Muscle layer of duodenum (tissue), 2 donors: ENCODE measurements around the gene EXOC4.

ENCODE experiments used
- H3K27ac ChIP-seq: one replicate; pipeline ENCODE4 v1.7.0; 2013; ENCODE audit warnings: mild to moderate bottlenecking, low read length
- H3K27me3 ChIP-seq: one replicate; pipeline ENCODE4 v1.7.0; 2013; ENCODE audit warnings: low read depth, mild to moderate bottlenecking, control low read depth, low read length
- H3K36me3 ChIP-seq, 2 donors: one replicate each; pipeline ENCODE4 v1.7.0; 2013; ENCODE audit warnings: low read length in 2 of 2, control low read depth in 1 of 2, mild to moderate bottlenecking in 1 of 2; ENCODE audit not compliant: insufficient read depth in 2 of 2, control insufficient read depth in 1 of 2
- H3K4me1 ChIP-seq, 2 donors: one replicate each; pipeline ENCODE4 v1.7.0; 2013; ENCODE audit warnings: low read length in 2 of 2, mild to moderate bottlenecking in 2 of 2, control low read depth in 1 of 2, moderate library complexity in 1 of 2; ENCODE audit not compliant: insufficient read depth in 2 of 2, control insufficient read depth in 1 of 2
- H3K4me3 ChIP-seq, 2 donors: one replicate each; pipeline ENCODE4 v1.7.0; 2013; ENCODE audit warnings: low read length in 2 of 2, low read depth in 1 of 2, mild to moderate bottlenecking in 1 of 2
- H3K9me3 ChIP-seq, 2 donors: one replicate each; pipeline ENCODE4 v1.7.0; 2013; ENCODE audit warnings: low read length in 2 of 2, control low read depth in 1 of 2, mild to moderate bottlenecking in 1 of 2; ENCODE audit not compliant: control insufficient read depth in 1 of 2
- donor health status: healthy.

Gene EXOC4

DNA sequence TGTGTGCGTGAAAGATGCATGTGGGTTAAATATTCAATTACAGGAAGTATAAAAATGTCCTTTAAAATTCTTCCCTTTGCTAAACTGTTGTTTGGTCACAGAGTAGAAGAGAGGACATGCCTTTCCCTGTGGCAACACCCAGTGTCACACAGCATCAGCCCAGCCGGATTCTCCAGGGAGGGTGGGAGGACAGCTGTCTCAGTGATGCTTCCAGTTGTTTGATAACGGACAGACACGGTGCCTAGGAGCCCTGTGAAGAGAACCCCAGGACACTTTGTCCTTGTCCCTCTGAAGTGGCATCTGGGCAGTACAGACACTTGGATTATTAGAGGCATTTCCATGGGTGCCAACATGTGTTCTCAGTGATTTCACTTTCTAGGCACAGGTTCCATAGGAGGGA is 567.7 kb downstream of the EXOC4 start:
- Histone ChIP-seq H3K4me3 (no peak overlapping the region), H3K27ac (no peak overlapping the region), H3K4me1 (no peaks in the 10 kb centered on the region)

DNA sequence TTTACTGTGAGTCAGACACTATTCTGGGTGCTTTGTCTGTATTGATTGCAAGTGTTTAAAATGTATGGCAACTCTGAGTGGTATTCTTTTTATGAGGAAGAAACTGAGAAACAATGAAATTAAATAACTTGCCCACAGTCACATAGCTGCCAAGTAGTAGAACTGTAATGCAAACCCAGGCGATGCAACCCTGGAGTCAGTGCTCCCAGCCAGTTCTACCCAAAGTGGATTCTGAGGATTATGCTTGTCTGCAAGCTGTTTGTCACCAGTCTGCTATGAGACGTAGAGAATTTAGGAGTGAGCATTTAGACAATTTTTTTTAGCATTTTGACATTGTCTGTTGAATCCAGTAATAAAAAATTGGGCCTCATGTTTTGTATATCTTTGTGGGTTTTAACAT is 568.3 kb downstream of the EXOC4 start:
- no peaks in the 10 kb centered on the region for H3K4me1 ChIP-seq
- no peaks in the 10 kb centered on the region for H3K9me3 ChIP-seq
- H3K36me3 ChIP-seq, result peaks cover 0 to 12% of the 10 kb centered on the region in 2 donors
- no peaks in the 10 kb centered on the region for H3K27me3 ChIP-seq
- no peak overlapping the region for H3K27ac ChIP-seq
- no peak overlapping the region for H3K4me3 ChIP-seq

More for the DNA sequence above, 567.7 kb downstream of the EXOC4 start:
- H3K27me3 ChIP-seq, result no peaks in the 10 kb centered on the region
- peaks cover 0 to 12% of the 10 kb centered on the region in 2 donors for H3K36me3 ChIP-seq
- no peaks in the 10 kb centered on the region for H3K9me3 ChIP-seq

DNA sequence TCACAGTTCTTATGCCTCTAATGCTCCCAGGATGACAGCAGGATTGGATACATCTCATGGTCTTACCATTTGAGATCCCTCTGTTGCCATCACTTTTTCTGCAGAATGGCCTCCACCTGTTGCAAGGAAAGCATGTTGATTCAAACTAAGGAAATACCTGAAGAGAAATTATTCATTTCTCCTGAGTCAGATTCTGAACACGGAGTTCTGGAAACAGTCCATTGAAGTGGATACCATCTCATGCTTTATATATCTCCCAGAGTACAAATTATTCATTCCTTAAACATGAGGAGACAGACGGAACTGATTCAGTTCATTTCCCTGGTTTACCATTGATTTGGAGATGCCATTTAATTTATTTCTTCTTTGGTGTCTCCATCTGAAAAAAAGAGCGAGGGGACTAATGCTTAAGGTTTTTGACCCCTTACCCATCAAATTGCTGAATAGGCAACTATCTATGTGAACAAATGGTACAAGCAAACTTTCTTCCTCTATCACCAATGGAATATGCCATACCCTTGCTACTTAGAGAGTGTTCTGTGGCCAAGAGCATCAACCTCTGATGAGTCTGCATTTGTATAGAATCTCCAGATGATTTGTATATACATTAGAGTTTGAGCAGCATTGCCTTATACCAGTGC is 569.2 kb downstream of the EXOC4 start:
- no peaks in the 10 kb centered on the region for H3K4me1 ChIP-seq
- H3K27ac ChIP-seq, result no peak overlapping the region
- peaks cover 0 to 12% of the 10 kb centered on the region in 2 donors for H3K36me3 ChIP-seq
- H3K4me3 ChIP-seq, result no peak overlapping the region
- H3K27me3 ChIP-seq, result no peaks in the 10 kb centered on the region
- no peaks in the 10 kb centered on the region for H3K9me3 ChIP-seq

DNA sequence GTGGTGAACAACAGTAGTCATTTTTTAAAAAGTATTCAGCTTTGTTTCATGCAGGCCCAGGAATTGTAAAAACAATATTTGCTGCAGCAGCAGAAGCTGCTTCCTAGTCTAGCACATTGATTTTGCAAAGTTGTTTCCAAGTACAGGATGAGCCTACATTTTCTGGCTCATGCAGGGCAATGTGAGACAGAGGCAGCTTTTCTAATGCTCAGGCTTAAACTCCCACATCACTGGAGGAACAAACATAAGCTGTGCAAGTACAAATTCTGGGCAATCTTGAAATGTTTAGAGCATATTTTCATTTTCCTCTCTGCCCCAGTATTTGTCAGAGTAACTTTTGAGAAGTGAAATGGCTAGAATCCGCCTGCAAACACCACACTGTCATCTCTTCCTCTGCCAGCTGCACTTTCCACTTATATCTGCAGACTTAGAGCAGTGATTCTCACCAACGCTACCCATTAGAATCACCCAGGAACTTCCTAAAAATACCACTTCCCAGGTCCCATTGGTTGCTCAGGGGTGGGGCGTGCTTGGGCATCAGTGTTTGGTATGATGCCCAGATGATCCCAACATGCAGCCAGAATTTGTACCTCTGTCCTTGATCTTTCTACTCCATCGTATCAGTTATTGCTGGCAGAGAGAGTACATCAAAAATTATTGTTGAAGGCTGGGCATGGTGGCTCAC is 570.1 kb downstream of the EXOC4 start:
- no peaks in the 10 kb centered on the region for H3K27me3 ChIP-seq
- no peak overlapping the region for H3K27ac ChIP-seq
- H3K36me3 ChIP-seq, result peaks cover 0 to 9% of the 10 kb centered on the region in 2 donors
- H3K4me3 ChIP-seq, result no peak overlapping the region
- no peaks in the 10 kb centered on the region for H3K9me3 ChIP-seq
- no peaks in the 10 kb centered on the region for H3K4me1 ChIP-seq

DNA sequence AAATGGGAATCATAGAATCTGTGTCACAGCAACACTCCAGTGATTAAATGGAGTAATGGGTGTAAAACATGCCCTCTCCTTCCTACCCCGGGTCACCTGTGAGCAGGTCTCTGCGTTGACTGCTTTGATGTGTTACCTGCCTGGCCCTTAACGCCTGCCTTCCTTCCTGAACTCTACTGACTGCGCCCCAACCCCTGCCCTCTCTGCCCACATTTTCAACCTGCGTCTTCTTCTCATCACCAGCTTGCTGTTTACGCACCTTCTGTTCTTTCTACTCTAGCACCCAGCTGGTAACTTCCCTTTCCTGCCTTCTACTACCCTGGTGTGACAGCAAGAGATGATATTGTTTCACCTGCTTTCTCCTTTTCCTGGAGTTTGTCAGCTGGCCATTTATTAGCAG is 571.3 kb downstream of the EXOC4 start:
- Histone ChIP-seq H3K27me3 (no peaks in the 10 kb centered on the region), H3K27ac (no peak overlapping the region), H3K9me3 (no peaks in the 10 kb centered on the region)

DNA sequence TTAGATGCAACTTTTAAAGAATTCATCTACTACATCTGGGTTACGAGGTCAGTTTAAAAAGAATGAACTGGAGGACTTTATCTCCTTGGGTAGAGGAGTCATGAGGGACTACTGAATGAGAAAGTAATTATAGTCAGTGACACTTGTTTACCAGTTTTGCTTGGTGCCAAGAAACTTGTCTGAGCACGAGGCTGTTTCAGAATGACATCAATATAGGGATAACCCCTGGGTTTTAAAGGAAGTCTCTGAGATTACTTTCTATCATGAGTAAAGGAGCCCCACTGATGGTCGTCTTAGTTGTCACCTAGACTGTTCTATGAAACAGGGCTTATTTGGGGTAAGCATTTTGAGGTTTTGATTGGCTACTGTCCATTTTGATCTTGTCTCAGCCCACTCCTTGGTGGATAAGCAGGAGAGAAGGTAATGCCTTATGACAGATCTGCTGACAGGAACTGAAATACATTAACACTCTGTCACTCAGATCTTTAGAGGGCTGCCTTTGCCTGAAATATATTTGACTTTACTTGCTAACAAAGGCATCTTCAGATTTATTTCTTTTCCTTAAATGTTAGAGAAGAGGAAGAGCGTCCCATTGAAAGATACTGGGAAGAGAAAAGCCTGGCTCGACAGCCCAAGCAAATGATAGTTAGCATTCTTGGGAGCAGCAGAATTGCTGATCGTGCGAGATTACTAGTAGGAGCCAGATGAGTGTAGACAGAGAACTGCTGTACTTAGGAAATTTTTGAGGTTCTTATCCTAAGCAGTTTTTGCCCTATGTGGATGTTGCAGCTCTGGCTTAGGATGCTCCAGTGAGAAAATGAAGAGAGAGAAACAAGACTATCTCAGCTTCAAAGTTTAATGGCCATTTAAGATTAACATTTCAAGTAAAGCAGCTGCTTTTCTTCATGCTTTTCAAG is 575.1 kb downstream of the EXOC4 start:
- H3K36me3 ChIP-seq, result peaks cover 0 to 14% of the 10 kb centered on the region in 2 donors
- H3K27me3 ChIP-seq, result no peaks in the 10 kb centered on the region
- peaks cover 6 to 9% of the 10 kb centered on the region in 2 donors for H3K9me3 ChIP-seq
- H3K4me1 ChIP-seq, result no peaks in the 10 kb centered on the region
- no peak overlapping the region for H3K4me3 ChIP-seq
- H3K27ac ChIP-seq, result no peak overlapping the region

More for the DNA sequence above, 571.3 kb downstream of the EXOC4 start:
- H3K4me3 ChIP-seq, result no peak overlapping the region
- no peaks in the 10 kb centered on the region for H3K4me1 ChIP-seq
- no peaks in the 10 kb centered on the region for H3K36me3 ChIP-seq

DNA sequence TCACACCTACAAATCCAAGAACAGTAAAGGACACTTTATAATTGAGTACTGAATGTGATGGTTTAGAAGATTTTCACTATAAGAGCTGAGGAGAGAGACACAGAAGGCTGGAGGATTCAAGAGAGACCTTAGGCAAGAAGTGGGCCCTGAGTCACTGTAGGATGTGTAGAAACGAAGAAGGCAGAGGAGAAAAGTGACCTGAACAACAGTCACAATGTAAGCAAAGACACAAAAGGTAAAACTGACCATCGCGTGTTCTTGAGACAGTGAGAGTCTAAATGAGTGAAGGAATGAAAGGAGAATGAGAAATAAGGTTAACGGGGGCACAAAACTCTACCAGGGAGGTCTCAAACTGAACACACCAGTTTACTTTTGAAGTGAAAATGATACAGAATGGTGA is 576.0 kb downstream of the EXOC4 start:
- Histone ChIP-seq H3K36me3 (peaks cover 0 to 14% of the 10 kb centered on the region in 2 donors), H3K9me3 (peaks cover 6 to 9% of the 10 kb centered on the region in 2 donors), H3K27me3 (no peaks in the 10 kb centered on the region), H3K27ac (no peak overlapping the region), H3K4me1 (no peaks in the 10 kb centered on the region), H3K4me3 (no peak overlapping the region)

DNA sequence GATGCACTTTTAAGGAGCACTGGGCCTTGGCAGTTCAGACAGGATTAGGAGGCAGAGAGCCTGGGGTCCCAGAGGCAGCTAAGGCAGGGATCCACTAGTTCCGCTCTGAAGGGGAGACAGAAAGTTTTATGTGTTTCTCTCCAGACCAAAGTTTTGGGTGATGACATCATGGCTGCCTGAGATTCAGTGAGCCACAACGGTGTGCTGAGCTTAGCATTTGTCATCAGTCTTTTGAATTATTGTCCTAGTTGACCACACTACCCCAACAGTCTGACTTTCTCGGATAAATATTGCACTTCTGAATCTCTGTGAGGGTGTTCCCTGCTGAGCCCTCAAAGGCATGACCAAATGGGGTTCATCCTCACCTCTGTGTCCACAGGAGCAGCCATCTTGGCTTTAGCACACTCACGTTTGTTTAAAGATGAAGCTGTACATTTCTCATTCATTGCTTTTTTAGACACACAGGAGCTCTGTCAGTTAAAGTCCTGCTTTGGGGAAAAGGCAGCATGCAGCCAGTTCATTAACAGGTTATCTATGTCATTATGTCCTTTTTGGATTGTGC is 576.5 kb downstream of the EXOC4 start:
- peaks cover 0 to 14% of the 10 kb centered on the region in 2 donors for H3K36me3 ChIP-seq
- H3K4me3 ChIP-seq, result no peak overlapping the region
- no peak overlapping the region for H3K27ac ChIP-seq
- peaks cover 6 to 9% of the 10 kb centered on the region in 2 donors for H3K9me3 ChIP-seq
- no peaks in the 10 kb centered on the region for H3K27me3 ChIP-seq
- H3K4me1 ChIP-seq, result no peaks in the 10 kb centered on the region

DNA sequence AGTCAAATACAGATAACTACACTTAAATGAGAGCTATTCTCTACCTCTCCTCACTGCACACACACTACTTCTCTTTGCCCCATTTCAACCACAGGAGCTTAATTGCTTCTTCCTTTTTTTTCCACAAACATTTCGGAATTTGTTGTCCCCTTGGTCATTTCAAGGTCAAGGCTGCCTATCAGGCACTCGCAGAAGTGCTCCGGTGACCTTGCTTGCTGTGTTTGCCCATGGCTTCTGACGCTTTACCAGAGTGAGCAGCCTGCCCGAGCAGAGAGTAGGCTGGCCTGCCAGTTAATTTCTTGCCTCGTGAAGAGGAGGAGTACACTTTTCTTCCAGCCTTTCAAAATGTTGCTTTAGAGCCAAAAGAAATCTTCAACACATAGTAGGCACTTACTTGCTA is 577.2 kb downstream of the EXOC4 start:
- H3K4me1 ChIP-seq, result no peaks in the 10 kb centered on the region

DNA sequence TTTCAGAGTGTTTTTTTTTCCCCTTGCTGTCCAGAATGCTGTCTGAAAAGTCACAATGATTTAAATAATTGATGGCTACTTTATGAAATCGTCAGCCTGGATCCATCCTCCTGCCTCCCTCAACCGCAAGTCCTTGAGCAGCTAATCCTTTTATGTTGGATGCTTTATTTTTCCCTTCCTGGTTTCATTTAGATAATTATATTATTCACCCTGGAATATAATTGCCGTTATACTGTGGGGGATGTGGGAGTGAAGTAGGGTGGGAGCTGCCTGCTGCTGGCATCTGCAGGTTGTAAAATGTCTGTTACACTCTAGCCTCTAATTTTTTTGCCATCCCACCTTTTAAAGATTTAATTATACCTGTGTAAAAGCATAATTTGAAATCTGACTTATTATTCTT is 583.8 kb downstream of the EXOC4 start:
- H3K4me3 ChIP-seq, result no peak overlapping the region
- peaks cover 6% of the 10 kb centered on the region in 2 donors for H3K9me3 ChIP-seq
- H3K4me1 ChIP-seq, result peaks cover 0 to 7% of the 10 kb centered on the region in 2 donors
- peaks cover 0 to 7% of the 10 kb centered on the region in 2 donors for H3K36me3 ChIP-seq
- no peak overlapping the region for H3K27ac ChIP-seq
- H3K27me3 ChIP-seq, result no peaks in the 10 kb centered on the region

More for the DNA sequence above, 577.2 kb downstream of the EXOC4 start:
- peaks cover 0 to 14% of the 10 kb centered on the region in 2 donors for H3K36me3 ChIP-seq
- peaks cover 6 to 9% of the 10 kb centered on the region in 2 donors for H3K9me3 ChIP-seq
- H3K27me3 ChIP-seq, result no peaks in the 10 kb centered on the region
- H3K4me3 ChIP-seq, result no peak overlapping the region
- no peak overlapping the region for H3K27ac ChIP-seq

DNA sequence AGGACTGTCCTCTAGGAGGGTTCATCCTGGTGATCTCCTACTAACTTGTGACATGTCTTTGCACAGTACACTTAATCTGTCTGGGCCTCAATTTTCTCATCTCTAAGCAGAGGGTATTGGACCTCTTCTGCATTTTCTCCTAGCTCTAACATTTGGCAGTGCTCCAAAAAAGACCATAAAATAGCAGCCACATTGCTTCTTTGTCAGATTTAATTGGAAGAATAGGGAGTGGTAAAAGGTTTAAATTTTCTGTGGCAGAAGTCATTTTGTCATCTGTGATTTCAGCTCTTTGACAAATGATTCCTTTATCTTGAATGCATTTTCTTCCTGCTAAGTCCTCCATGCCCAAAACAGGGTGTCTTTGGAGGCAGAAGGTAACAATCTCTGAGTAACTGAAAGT is 584.3 kb downstream of the EXOC4 start:
- no peak overlapping the region for H3K27ac ChIP-seq
- H3K4me1 ChIP-seq, result peaks cover 0 to 7% of the 10 kb centered on the region in 2 donors
- no peak overlapping the region for H3K4me3 ChIP-seq
- peaks cover under 1 to 1% of the 10 kb centered on the region in 2 donors for H3K9me3 ChIP-seq
- peaks cover 0 to 2% of the 10 kb centered on the region in 2 donors for H3K36me3 ChIP-seq
- no peaks in the 10 kb centered on the region for H3K27me3 ChIP-seq
